22Rv1 (cell line): Measurements from ENCODE around the gene ENTPD6.

ENCODE experiments used
- ZFX ChIP-seq: fragments of 450-650 bp; IDR thresholded peaks from 2 replicates; pipeline ENCODE4 v1.6.1; 2017; ENCODE audit warnings: antibody characterized with exemption, borderline replicate concordance
- TF ChIP-seq, protein P1 (sequence below): fragments of 450-650 bp; IDR thresholded peaks from 2 replicates; pipeline ENCODE4 v1.5.1; 2017; ENCODE audit warnings: mild to moderate bottlenecking

DNA sequence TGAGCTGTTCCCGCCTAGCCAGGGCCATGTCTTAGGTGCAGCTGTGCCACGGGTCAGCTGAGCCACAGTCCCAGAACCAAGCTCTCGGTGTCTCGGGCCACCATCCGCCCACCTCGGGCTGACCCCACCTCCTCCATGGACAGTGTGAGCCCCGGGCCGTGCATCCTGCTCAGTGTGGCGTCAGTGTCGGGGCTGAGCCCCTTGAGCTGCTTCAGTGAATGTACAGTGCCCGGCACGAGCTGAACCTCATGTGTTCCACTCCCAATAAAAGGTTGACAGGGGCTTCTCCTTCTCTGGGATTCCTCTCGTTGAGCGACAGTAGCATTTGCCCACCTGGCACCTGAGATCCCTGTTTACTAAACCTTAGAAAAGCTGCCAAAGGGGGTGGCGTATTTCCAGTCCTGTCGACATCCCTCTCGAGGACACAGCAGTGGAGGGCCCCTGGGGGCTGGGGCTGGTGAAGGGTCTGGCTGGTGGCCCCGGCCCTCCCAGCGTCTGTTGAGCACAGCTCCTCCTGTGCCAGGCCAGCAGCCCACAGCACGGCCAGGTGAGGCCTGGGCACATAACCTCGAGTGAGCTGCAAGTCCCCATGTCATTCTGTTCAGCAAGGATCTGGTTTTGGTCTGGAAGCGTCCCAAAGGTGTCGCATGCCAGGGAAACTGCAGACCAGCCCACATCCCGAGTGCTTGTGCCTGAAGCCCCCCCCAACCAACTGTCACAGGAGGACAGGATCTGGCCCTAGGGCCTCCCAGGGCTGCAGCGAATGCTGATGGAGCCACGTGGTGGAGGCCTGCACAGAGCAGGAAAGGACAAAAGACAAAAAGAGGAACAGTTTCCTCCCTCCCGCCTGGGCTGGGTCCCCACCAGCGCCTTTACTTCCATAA, 31.2 kb downstream of the ENTPD6 start:
- TF ChIP-seq, protein P1, sequence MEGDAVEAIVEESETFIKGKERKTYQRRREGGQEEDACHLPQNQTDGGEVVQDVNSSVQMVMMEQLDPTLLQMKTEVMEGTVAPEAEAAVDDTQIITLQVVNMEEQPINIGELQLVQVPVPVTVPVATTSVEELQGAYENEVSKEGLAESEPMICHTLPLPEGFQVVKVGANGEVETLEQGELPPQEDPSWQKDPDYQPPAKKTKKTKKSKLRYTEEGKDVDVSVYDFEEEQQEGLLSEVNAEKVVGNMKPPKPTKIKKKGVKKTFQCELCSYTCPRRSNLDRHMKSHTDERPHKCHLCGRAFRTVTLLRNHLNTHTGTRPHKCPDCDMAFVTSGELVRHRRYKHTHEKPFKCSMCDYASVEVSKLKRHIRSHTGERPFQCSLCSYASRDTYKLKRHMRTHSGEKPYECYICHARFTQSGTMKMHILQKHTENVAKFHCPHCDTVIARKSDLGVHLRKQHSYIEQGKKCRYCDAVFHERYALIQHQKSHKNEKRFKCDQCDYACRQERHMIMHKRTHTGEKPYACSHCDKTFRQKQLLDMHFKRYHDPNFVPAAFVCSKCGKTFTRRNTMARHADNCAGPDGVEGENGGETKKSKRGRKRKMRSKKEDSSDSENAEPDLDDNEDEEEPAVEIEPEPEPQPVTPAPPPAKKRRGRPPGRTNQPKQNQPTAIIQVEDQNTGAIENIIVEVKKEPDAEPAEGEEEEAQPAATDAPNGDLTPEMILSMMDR, result no peak
- no peak for TF ChIP-seq ZFX
